ENCODE measurements around the gene SHISA2.

SHISA2 gene

GRCh38 chr13:26017932-26018665 lies 33.7 kb downstream of the SHISA2 start:
- no peak for DNase-seq (ENCODE audit: low read depth)

GRCh38 chr13:26017196-26017921 lies 34.5 kb downstream of the SHISA2 start:
- DNase-seq (ENCODE audit: low read depth) = no peak

- DNase-seq (ENCODE audit: low read depth) = no peak
Measured at GRCh38 chr13:26016189-26016588, 35.6 kb downstream of the SHISA2 start.

- no peak for DNase-seq (ENCODE audit: low read depth)
Measured at GRCh38 chr13:26015271-26016125, 36.3 kb downstream of the SHISA2 start.

- DNase-seq (ENCODE audit: low read depth) = no peak
Measured at GRCh38 chr13:26012995-26013394, 38.8 kb downstream of the SHISA2 start.

GRCh38 chr13:26011996-26012821 lies 39.6 kb downstream of the SHISA2 start:
- DNase-seq (ENCODE audit: low read depth) = peak; percentile 42

- DNase-seq (ENCODE audit: low read depth) = no peak
Measured at GRCh38 chr13:26011208-26011573, 40.6 kb downstream of the SHISA2 start.

- DNase-seq (ENCODE audit: low read depth) = no peak
Measured at GRCh38 chr13:26010487-26011207, 41.2 kb downstream of the SHISA2 start.

DNA sequence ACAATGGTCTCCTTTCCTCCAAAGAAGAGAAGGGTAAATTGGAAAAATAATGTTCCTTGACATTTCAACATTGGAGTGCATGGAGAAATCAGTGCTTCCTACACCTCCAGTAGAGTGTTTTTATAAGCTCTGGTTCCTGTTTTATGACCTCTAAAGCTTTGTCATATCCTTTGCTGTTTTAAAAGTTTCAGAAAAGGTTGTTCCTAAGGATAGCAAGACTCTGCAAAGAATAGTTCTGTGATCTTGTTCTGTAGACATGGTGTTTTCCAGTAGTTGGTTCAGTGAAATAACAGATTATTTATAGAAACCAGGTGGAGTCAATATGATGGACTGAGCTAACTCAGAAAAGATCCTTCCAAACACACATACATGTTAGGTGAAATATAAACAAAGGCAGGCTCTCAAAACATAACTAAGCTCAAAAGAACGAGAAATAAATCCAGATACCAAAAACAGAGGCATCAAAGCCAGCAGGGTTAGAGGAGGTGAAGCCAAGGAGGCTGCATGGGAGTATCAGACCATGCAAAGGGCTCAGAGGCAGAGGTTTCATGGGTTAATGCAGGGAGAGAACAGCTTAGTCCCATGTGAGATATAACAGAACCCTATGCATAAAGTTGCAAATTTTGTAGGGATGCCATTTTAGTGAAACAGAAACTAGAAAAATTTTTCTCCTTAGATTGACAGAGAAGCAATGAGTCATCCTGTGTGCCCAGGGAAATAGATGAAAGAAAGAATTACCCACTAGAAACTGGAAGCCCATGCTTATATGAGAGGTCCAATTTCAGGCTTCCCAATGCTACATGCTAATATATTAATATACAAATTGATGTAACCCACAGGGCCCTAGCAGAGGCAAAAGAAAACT lies 44.3 kb downstream of the SHISA2 start:
- DNase-seq (ENCODE audit: low read depth) = no peak

All from activated gamma-delta T cell treated with anti-CD3 and anti-CD28 coated beads, Interleukin-2, amount 50 U/mL, for 16 hours (primary cell).